HK-2 (cell line): Measurements from ENCODE around the gene RGS12.
"Not testable (repeated sequence)": the region's sequence is repeated elsewhere in the genome, so short reads cannot be mapped to it uniquely, and the experiment has no call there.

Experiments
- DNase-seq: peaks from one replicate; pipeline ENCODE4 v3.0.0-alpha.2; 2018; ENCODE audit not compliant: unreplicated experiment

RGS12 gene

DNA sequence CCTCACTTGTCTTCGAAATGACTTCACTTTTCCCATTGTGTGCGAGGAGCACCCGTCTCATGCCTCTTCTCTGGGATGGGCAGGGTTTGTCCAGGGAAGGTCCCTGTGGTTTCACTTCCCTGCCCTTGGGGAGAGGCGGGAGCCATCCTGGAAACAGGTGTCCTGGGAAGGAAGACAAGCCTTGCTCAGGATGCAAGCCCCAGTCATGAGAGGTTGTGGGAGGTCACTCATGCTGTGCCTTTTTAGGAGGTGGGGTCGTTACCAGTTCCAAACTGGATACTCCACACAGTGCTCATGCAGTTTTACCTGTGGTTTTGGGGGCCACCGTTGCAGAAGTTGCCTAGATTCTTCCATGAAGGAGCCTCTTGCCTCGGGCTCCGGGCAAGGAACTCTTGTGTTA is 3.8 kb downstream of the RGS12 start:
- DNase-seq, result no peak

DNA sequence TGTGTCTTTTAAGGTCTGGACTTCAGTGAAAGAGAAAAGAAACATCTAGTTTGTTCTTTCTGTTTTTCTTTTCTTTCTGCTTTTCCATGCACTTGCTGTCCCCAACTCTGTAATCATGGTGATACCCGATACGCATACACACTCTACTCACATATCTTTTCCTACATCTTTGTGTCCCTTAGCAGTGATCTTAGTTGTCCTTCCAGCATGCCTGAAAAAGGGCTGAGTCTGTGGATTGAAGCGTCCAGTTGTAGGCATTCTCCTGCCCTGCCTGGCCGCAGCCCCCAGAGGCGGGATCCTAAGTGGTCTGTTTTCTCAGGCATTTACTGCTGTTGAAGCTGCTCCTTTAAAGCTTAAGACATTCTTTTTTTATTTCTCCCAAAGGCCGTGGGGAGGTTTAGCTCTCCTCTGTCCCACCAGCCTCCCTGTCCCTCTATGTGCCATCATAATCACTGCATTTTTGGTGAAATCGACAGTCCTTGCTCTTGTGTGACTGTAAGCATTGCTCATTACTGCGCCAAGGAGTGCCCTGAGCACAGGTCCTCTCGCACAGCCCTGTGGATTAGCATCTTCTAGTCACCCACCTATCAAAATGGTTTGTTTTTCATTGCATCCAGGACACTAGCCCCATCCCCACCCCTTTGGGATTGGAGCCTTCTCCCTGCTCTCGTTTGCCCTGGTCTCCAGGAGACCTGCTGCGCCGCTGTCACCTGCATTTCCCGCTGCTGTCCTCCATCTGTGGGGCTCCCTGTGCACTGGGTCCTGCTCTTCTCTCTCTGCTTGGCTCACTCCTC is 4.4 kb downstream of the RGS12 start:
- DNase-seq, result no peak

DNA sequence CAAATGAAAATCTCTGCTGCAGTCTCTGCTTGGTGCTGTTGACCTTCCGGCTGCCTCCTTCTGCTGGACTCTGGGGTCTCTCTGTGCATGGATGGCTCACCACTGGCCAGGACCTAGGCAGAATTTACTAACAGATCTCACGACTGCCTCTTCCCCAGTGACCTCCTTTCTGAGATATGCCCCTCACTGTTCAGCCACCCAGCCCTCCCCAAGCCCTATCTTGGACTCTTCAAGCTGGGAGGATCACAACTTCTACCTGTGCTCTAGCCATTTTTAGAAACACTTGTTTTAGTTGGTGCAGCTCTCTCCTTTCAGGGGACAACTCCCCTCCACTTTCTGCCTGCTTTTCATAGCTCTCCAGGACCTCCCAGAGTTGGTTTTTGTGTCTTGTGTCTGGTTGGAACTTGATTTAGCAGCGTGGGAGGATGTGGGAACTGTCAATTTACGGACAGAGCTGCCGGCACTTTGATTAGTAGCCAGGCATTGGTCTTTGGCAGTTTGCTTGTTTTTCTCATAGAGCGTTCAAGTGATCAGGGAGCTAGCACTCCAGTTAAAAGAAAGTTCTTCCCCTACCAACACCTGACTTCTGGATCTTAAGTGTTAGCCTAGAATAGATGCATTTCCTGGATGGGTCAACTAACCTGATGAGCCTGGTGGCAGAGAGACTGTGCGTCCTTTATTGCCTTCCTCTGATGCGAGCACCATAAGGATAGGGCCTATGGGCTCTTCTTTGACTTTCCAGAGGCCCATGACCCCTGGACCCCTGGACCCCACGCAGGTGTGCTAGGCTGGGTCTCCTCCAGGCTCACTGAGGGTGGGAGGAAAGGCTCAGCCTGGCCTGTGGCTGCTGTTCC is 6.5 kb downstream of the RGS12 start:
- DNase-seq, result no peak

DNA sequence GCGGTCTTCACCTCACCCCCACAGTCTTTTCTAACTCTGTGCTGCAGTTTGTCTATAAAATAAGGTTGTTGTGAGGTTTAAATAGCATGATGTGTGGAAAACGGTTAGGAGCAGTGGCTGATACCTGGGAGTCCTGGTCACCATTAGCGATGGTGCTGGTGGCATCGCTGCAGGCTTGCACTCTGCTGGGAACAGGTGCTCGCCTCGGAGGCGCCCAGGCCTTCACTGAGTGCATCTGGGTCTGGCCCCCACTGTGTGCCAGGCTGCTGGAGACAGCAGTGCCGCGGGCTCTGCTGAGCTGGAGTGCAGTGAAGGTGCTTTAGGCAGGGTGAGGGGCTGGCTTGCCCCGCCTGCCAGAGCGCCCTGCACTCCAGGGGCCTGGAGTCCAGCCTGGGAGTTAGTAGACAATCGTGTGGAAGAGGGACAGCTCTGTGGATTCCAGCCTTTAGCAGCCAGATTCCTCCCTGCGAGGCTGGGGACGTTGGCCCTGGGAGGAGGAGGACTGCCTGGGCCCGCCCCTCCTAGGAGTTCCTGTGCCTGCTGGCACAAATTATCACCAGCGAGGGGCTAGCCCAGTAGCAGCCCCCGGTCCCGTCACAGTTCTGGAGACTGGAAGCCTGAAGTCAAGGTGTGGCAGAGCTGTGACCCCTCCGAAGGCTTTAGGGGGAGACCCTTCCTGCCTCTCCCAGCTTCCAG is 7.3 kb downstream of the RGS12 start:
- no peak for DNase-seq

DNA sequence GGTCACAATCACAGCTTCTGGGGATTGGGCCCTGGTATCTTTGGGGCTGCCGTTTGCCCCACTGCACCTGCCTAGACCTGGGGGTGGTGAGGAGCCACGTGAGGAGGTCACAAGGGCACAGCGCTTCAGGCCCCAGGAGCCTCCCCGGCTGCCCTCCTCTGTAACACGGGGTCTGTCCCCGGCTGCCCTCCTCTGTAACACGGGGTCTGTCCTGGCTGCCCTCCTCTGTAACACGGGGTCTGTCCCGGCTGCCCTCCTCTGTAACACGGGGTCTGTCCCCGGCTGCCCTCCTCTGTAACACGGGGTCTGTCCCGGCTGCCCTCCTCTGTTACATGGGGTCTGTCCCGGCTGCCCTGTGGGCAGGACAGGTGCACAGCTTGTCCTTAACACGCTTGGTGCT is 8.1 kb downstream of the RGS12 start:
- not testable (repeated sequence) for DNase-seq

DNA sequence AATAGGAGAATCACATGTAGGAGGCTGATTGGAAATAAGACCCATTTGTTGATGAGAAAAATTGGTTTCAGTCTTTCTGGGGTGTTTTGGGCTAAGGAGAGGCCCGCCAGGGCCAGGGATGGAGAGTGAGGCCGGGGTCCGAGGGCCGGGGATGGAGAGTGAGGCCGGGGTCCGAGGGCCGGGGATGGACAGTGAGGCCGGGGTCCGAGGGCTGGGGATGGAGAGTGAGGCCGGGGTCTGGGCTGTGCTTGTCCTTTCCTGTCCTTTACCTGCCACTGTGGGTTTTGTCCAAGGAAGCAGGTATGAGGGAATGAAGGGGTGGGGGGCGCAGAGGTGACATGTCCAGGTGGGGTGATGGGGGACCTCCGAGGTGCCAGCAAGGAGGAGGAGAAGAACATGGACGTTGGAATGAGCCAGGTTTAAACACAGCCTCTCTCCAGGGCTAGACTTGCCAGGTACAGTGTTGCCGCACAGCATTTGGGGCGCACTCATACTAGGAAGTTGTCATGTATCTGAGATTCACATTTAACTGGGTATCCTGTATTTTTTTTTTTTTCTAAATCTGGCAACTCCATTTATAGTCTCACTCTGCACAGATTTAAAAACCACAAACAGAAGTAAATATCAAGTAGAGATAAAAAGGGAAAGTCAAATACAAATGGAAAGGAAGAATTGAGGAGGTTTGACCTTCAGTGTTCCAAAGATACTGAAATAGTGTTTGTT is 8.8 kb downstream of the RGS12 start:
- DNase-seq, result no peak

DNA sequence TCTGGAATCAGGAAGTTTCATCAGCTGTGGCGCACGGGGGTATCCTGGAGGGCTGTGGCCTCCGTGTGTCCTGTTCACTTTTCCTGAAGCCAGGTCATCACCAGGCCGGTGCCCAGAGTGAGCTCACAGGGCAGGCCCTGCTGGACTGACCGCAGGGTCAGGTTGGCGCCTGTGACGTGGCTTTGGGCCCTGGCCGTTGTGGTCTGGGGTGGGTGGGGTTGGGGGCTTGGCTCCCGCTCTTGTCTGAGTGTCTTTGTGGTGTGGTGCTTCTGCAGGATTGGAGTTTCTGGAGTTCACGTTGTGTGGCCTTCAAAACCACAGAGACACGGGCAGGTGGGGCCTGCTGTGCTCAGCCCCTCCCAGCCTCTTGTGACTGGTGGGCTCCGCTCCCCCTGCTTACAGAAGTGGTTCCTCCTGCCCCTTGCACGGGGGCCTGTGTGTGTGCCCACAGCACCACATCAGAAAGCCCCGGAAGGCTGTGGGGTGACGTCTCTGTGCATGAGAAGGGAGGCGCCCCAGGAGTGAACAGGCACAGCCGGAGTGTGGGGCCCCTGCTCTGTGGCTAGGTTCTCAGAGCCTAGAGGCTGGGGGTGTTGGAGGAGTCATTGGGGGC is 9.5 kb downstream of the RGS12 start:
- no peak for DNase-seq

DNA sequence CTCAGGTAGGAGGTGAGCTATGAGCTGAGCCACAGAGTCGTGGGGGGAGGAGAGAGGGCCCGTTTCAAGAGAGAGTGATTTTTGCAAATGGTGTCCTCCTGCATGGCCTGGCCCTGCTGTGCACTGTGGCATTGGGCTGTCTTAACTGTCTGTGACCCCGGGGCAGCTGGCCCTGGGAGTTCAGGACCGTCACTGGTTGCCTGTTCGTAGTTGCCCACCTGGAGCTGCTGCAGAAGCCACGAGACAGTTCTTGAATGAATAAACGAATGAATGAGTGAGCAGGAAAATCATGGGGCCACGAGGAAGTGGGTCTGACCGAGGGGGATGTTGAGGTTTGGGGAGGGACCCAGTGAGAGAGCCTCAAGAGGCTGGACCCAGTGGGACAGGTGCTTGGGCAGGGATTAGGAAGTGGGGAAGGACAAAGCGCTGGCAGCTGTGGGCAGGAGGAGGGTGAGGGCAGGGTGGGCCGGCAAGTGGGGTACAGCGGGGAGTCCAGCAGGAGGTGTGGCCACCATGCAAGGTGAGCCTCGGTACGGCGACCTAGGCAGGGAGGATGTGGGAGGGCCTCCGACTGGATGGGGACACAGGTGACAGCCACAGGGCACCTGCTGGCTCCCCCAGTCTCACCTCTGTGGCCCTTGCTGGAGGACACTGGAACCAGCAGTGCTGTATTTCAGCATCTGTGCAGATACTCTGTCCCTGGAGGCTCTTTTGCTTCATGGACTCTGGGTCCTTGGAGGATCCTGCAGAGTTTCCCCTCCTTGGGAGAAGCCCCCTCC is 10.2 kb downstream of the RGS12 start:
- DNase-seq, result no peak

DNA sequence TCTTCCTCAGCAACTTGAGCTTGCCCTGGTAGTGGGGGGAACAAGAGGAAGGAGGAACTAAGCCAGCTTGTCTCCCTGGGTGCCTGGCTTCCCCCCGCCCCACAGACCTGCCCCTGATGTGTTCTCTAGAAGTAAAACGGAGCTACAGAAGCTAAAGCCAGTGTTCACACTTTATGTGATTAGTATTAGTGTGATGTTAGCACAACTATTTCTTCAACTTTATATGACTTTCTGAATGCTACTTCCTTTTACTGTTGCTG is 10.7 kb downstream of the RGS12 start:
- DNase-seq, result no peak

DNA sequence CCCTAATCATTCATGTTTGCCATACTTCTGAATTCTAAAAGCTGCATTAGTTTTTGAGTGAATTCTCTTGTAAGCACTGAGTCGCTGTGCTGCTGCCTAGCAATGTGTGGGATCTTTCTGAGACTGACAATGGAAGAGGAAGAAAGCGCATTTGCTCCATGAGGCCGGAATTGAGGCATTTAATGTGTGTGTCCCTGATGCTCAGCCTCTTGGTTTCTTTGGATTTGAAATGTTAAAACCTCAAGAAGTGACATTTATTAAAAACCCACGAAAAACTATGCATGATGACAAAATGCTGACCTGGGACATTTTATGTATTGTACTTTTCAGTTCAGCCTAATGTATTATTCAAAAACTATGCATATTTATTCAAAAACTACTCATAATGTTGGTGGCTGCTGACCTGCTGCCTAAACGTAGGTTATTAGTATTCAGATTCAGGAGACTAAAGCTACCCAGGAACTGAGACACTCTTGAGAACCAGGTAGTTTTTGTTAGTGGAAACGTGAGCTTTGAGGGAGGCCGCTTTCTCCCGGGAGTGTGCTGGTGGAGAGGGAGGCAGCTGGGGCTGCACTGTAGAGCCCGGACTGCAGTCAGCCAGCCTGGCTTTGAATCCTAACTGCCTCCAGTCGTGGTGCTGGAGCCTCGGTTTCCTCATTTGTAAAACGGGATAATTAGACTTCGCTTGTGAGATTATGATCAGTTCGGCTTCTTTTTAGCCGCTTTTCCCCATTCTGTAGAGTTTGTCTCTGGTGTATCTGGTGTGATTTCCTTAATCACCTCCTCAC is 11.3 kb downstream of the RGS12 start:
- no peak for DNase-seq

DNA sequence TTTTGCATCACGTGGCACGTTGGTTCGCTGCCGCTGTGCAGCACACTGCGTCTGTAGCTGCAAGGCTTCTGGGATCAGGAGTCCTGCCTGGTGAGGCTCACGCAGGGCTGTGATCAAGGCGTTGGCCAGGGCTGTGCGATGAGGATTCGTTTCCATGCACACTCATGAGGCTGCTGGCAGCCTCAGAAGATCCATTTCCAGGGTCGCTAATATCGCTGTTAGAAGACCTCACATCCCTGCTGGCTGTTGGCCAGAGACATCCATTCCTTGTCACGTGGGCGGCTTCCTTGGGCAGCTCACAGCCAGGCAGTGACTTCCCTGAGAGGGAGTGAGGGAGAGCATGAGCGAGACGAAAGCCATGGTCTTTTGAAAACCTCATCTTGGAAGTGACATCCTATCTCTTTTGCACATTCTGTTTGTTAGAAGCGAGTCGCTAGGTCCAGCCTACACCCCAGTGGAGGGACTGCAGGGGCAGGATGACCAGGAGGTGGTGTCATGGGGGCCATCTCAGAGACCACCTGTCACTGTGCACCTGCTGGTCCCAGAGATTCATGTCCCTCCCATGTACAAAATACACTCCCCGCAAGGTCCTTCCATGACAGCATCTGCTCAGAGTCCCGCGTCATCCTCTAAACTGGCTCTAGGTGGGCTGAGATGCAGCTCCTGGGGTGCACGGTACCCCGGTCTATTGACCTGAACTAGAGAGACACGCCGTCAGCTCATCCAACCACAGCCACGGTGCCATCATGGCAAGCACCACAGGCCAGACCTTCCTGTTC is 12.2 kb downstream of the RGS12 start:
- DNase-seq, result no peak

DNA sequence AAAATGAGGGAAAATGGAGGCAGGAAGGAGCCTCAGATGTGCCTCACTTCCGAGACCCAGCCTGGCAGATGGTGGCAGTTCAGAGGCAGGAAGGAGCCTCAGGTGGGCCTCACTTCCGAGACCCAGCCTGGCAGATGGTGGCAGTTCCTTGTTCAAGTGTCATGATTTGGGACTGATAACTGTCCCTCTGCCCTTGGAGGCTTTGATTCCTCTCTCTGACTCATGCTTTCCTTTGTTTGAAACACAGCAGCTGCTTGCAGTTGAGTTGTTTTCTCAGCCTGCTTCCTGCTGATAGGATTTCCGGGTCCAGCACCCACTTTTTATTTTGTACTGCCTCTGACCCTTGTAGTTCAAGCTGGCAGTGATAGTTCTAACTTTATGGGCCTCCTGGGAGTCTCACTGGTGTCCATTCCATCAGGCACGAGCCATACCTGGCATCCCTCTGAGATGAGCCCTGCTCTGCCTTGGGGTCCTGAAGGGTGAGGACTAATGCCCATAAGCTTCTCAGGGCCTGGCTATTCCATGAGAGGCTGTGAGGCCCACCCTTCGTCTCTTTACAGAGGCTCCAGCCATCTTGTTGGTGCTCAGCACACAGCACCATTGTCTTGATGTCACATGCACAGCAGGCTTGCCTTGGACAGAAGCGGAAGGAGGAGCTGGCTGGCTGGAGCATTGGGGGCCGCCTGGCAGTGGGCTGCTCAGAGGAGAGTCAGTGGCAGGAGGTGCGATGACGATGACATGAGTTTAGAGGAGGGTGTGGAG is 13.0 kb downstream of the RGS12 start:
- no peak for DNase-seq

DNA sequence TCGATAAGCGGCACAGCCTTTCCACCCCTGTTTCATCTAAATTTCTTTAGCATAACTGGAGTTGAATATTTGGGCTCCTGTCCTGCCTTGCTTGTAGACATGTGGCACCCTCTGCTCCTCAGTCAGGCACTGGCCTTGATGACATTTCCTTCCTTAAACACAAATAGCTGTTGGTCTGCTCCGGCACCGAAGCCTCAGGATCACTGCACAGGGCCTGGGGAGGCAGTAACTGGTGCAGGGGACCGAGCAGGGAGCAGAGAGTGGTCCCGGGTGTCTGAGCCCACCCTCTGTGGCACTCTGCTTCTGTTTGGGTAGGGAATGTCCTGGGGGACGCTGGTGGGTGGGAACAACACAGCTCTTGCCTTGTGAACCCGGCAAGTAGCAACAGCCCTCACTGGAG is 13.6 kb downstream of the RGS12 start:
- DNase-seq, result no peak

DNA sequence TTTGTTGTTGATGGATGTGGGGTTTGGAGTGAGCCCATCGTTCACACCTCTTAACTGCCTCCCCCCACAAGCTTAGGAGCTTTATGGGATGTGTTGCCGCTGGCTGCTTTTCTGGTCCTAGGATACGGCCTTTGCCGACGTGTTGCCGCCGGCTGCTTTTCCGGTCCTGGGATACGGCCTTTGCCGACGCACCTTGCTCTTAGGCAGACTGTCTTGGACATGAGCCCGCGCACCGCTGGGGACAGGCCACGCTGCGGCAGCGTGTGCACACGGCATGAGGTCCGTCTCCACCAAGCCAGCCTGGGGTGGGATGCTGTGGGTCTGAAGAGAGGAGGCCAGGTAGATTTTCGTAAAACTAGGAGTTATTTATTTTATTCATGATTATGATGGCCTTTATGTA is 14.2 kb downstream of the RGS12 start:
- no peak for DNase-seq

DNA sequence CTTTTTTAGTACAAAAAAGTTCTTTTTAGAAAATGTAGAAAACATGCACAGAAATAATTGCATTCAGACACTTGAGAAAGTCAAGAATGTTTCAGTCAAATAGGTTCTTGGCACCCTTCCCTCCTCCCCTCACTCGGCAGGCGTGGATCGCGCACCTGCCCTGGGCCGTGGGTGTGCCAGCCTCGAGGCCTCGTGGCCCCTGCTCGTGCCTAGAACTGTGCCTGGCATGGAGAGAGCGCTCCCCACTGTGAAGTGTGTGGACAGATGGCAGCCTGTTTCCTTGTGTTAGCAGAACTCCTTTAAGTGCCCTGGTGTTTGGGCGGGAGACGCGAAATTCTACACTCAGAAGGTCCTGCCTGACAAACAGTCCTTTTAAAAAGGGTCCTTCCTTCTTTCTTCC is 14.7 kb downstream of the RGS12 start:
- DNase-seq, result no peak

DNA sequence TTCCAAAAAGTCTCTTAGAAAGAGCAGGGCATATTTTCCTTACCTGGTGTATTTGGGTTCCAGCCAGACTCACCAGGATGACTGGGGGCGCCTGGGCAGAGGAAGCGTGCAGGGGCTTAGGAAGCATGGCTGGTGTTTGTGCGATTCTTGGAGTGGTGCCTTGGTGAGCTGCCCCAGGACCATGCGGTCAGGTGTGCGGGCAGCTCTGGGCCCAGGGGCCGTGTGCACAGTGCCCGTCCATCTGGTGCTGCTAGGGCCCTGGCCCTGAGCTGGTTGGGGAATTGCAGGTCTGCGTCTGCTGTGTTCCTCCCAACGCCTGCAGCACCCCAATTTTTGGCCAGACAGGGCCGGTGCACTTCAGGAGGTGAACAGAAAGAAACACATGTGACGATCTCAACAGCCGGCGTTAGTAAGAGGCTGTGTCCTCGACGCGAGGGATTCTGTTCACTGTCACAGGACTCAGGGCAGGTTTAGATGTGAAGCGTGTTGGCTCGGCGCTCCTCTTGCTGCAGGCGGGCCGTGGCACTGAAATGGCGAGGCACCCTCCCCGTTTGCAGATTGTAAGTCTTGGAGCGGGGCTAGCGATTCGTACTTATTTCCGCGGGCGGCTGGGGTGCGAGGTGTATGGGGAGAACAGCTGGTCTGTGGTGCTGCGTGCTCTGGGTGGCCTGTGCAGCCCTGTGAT is 15.2 kb downstream of the RGS12 start:
- no peak for DNase-seq

DNA sequence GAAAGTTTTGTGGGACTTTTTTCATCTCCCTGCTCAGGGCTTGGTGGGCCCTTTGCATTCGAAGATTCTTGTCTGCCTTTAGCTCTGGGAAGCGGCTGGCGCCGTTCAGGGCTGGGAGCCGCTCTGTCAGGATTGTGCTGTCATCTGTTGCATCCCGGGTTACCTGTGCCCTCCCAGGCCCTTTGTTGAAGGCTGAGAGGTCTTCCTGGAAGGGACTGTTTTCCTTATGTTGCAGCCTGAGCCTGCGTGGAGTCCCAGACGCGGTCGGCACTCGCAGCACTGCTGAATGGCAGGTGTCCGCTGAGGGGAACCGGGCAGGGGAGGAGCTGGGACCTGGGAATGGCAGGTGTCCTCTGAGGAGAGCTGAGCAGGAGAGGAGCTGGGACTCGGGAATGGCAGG is 15.9 kb downstream of the RGS12 start:
- no peak for DNase-seq
